GM12875 (cell line): ENCODE measurements around the gene OR5M11.
"Not testable (repeated sequence)": the region's sequence is repeated elsewhere in the genome, so short reads cannot be mapped to it uniquely, and the experiment has no call there.

Source experiments
- H3K4me3 ChIP-seq: one replicate; pipeline ENCODE4 v1.5.1; 2011; ENCODE audit warnings: low read depth, low read length, control low read depth
- TF ChIP-seq, protein P1 (sequence below): IDR thresholded peaks from 2 replicates; pipeline ENCODE4 v1.5.1; 2011; ENCODE audit warnings: low read depth, mild to moderate bottlenecking, control low read depth, inconsistent platforms, low read length, moderate library complexity, borderline replicate concordance; ENCODE audit not compliant: insufficient read depth

The OR5M11 gene

DNA sequence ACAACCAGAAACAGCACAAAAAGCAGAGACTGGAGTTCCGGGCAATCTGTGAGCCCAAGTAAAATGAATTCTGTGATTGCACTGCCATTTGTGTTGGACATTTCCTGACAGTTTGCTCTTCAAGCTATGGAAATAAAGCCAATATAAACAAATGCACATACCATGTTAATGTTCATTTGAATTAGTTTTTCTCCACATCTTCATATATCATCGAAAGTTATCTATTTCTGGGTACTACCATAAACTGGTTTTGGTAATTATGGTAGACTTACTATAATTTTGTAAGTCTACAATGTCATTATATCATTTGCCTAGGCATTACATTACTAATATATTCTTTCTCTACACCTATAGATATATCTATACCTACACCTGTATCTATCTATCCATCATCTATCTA, at the start of gene OR5M11:
Gene OR5M11, minus strand, starts transcription at position 101 of the 400 bp plus-strand sequence. Its CDS starts 0 bp downstream, at position 101.
- TF ChIP-seq, protein P1, sequence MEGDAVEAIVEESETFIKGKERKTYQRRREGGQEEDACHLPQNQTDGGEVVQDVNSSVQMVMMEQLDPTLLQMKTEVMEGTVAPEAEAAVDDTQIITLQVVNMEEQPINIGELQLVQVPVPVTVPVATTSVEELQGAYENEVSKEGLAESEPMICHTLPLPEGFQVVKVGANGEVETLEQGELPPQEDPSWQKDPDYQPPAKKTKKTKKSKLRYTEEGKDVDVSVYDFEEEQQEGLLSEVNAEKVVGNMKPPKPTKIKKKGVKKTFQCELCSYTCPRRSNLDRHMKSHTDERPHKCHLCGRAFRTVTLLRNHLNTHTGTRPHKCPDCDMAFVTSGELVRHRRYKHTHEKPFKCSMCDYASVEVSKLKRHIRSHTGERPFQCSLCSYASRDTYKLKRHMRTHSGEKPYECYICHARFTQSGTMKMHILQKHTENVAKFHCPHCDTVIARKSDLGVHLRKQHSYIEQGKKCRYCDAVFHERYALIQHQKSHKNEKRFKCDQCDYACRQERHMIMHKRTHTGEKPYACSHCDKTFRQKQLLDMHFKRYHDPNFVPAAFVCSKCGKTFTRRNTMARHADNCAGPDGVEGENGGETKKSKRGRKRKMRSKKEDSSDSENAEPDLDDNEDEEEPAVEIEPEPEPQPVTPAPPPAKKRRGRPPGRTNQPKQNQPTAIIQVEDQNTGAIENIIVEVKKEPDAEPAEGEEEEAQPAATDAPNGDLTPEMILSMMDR, result no peak
- no peak within 1 kb of the TSS for H3K4me3 ChIP-seq

DNA sequence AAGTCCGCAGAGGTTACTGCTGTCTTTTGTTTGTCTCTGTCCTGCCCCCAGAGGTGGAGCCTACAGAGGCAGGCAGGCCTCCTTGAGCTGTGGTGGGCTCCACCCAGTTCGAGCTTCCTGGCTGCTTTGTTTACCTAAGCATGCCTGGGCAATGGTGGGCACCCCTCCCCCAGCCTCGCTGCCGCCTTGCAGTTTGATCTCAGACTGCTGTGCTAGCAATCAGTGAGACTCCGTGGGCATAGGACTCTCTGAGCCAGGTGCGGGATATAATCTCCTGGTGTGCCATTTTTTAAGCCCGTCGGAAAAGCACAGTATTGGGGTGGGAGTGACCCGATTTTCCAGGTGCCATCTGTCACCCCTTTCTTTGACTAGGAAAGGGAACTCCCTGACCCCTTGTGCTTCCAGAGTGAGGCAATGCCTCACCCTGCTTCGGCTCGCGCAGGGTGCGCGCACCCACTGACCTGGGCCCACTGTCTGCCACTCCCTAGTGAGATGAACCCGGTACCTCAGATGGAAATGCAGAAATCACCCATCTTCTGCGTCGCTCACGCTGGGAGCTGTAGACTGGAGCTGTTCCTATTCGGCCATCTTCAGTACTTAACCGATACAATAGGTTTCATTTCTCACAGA, 49.1 kb upstream of the OR5M11 start:
- H3K4me3 ChIP-seq, result not testable (repeated sequence)

DNA sequence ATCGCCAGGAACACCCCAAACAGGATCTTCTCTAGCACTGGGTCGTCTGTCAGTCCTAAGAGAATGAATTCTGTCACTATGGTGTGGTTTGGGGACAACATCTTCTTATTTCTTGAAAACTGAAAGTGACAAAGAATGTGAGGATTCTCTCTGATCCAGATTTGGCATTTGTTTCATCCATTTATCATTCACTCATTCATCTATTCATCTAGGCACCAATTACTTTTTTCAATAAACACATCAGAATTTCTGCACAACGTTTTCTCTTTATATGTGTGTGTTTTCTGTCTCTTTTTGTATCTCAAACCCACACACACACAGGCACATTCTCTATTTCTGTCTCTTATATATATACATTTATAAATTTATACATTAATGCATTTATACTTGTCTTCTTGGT, 34.6 kb upstream of the OR5M11 start, which contains the start of gene OR5M10:
Gene OR5M10, minus strand, starts transcription at position 101 of the 400 bp plus-strand sequence. Its CDS starts 0 bp downstream, at position 101.
- TF ChIP-seq, protein P1, result no peak
- no peak within 1 kb of the TSS for H3K4me3 ChIP-seq

DNA sequence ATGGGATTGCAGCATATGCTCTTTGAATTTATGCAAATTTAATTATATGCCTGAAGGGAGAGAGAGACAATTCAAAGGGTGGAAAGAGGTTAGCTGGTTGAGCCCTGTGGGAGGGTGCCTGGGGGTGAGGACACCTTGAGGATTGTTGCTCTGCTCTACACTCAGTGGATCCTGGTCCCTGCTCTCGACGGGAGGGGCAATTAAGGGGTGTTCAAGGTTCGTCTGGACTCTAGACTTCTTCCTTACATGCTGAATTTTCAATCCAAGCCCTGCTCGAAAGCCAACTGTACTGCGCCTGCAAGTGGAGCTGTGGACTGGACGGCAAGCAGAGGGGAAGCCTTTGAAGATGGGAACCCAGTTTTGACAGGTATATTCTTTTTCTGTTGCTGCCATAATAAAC, 15.5 kb upstream of the OR5M11 start:
- TF ChIP-seq, protein P1, result no peak
- no peak overlapping the region for H3K4me3 ChIP-seq

DNA sequence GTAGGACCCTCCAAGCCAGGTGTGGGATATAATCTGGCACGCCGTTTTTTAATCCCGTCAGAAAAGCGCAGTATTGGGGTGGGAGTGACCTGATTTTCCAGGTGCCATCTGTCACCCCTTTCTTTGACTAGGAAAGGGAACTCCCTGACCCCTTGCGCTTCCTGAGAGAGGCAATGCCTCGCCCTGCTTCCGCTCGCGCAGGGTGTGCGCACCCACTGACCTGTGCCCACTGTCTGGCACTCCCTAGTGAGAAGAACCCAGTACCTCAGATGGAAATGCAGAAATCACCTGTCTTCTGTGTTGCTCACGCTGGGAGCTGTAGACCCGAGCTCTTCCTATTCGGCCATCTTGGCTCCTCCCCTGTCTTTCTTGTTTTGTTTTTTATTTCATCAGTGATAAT, 11.6 kb upstream of the OR5M11 start:
- not testable (repeated sequence) for H3K4me3 ChIP-seq

DNA sequence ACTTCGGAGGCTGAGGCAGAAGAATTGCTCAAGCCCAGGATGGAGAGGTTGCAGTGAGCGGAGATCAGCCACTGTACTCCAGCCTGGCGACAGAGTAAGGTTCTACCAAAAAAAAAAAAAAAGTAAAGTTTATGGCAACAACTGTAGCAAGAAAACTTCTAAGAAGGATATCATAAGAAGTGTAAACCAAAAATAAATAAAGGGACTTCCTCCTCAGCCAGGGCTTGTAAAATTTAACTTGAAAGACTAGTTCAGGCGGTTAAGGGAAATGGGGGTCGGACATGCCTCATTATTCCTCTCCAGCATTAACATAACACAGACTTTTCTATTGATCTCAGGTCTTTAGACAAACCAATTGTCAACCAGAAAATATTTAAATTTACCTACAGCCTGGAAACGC, 2.5 kb upstream of the OR5M11 start:
- TF ChIP-seq, protein P1, result no peak
- H3K4me3 ChIP-seq, result no peak overlapping the region

DNA sequence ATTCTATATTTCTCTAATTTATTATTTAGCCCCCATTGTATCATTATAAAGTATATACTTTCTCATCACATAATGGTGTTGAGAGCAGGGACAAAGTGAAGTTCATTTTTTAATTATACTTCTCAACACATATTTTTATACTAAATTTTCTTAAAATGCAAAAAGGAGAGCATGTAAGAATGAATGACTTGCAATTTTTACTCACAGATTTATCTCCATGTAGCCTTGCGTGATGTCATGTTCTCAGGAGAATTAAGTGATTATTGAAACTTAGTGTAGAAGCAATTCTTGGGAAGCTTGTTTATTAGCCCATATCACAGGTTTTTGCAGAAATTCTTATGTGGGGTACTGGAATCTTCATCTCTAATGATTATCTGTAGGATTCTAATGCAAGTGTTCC, 682 bp upstream of the OR5M11 start:
- H3K4me3 ChIP-seq, result no peak overlapping the region
- TF ChIP-seq, protein P1, result no peak

DNA sequence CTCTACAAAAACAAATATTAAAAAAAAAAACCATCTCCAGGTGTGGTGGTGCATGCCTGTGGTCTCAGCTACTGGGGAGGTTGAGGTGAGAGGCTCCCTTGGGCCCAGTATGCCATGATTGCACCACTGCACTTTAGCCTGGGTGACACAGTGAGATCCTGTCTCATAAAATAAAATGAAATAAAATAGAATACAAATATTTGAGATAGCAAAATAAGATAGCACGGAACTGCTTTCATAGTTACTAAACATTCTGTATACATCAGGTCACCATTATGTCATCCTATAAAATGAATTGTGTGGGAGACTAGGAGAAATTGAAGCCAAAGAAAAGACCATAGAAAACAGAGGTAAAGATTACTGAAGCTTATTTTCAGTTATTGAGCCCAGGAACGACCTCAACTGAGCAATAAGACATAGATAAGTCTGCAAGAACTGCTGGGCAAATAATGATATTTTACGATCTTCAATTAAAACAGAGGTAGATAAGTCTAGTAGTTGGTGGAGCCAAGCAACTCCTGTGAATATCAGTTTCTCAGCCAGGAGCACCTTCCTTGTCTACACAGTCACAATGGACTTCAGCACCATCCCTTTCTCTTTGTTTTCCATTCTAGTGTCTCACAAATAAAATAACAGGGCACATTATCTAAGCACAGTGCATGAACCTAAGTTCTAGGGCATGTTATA, 9.9 kb downstream of the OR5M11 start:
- TF ChIP-seq, protein P1, result no peak
- no peak overlapping the region for H3K4me3 ChIP-seq
